Parathyroid adenoma (tissue), 2 donors: ENCODE results near the gene TTC23.

ENCODE experiments used
- H2AFZ ChIP-seq: fragments of 300-600 bp; sonication (generic); one replicate; pipeline ENCODE4 v1.7.0; 2017; ENCODE audit warnings: antibody characterized with exemption, mild to moderate bottlenecking
- H3K27ac ChIP-seq: fragments of 300-600 bp; sonication (generic); one replicate; pipeline ENCODE4 v1.7.0; 2017
- H3K27me3 ChIP-seq: fragments of 300-600 bp; sonication (generic); one replicate; pipeline ENCODE4 v1.7.0; 2017; ENCODE audit warnings: low read length; ENCODE audit not compliant: control insufficient read depth, insufficient read depth
- H3K36me3 ChIP-seq: fragments of 300-600 bp; sonication (generic); one replicate; pipeline ENCODE4 v1.7.0; 2017; ENCODE audit warnings: low read length; ENCODE audit not compliant: control insufficient read depth, insufficient read depth
- H3K4me1 ChIP-seq: fragments of 300-600 bp; sonication (generic); one replicate; pipeline ENCODE4 v1.7.0; 2017; ENCODE audit warnings: control low read depth
- H3K4me2 ChIP-seq: fragments of 300-600 bp; sonication (generic); one replicate; pipeline ENCODE4 v1.7.0; 2017; ENCODE audit warnings: low read length
- H3K4me3 ChIP-seq: fragments of 300-600 bp; sonication (generic); one replicate; pipeline ENCODE4 v1.7.0; 2017; ENCODE audit warnings: low read depth, low read length
- H3K79me2 ChIP-seq: fragments of 300-600 bp; sonication (generic); one replicate; pipeline ENCODE4 v1.7.0; 2017; ENCODE audit warnings: control low read depth
- H3K9ac ChIP-seq: fragments of 300-600 bp; sonication (generic); one replicate; pipeline ENCODE4 v1.7.0; 2017; ENCODE audit warnings: mild to moderate bottlenecking
- H3K9me3 ChIP-seq: fragments of 300-600 bp; sonication (generic); one replicate; pipeline ENCODE4 v1.7.0; 2017; ENCODE audit warnings: low read length; ENCODE audit not compliant: control insufficient read depth
- CTCF ChIP-seq: fragments of 300-600 bp; sonication (generic); IDR thresholded peaks from one replicate; pipeline ENCODE4 v1.7.0; 2017; ENCODE audit warnings: antibody characterized with exemption, mild to moderate bottlenecking
- donor health status: primary hyperparathyroidism.

TTC23 gene

DNA sequence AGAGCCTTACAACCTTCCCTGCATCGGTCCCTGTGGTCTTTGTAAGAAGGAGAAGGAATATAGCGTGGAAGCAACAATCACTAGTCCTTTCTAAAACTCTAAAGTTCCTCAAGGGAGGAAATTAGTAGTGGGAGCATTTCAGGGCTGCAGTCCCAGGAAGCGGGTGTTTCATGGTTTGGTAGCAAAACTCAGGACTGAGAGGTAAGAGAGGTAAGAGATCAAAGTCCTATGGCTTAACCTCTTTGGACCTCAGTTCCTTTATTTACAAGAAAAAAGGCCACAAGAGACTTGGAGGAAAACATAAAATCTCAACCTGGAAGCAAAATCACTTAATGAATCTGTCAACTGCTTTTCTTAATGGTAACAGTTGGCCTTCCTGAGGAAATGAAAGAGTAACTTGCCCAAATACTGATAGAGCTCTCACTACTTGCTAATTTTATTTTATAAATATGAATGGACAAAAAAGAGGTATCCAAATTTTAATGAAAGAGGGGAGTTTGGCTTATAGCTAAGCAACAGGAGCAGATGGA is 16.2 kb upstream of the TTC23 start:
- Histone ChIP-seq H2AFZ (no peak overlapping the region), H3K4me1 (no peaks in the 10 kb centered on the region), H3K36me3 (no peaks in the 10 kb centered on the region), H3K4me2 (no peak overlapping the region), H3K27me3 (no peaks in the 10 kb centered on the region), H3K4me3 (no peak overlapping the region), H3K9me3 (no peaks in the 10 kb centered on the region), H3K79me2 (no peaks in the 10 kb centered on the region), H3K27ac (no peak overlapping the region), H3K9ac (no peak overlapping the region)
- TF ChIP-seq CTCF = no peak

DNA sequence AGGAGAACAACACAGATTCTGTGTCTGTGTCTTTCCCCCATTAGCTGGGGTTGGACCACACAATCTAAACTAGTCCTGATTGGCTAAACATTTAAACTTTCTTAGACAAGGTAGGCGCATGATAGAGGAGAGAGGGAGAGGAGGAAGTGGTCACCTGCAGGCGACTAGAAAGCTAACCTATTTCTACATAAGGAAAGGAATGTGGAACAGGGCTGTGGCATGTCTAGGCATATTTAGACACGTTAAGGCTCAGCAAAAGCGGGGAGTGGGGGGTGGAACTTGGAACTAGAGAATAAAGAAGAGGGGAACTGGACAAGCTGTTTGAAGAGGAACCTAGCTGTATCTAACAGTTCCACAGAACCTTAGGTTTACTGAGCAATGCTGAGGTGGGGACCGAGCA is 14.7 kb upstream of the TTC23 start:
- Histone ChIP-seq H3K27ac (no peak overlapping the region), H3K9me3 (no peaks in the 10 kb centered on the region), H3K4me1 (no peaks in the 10 kb centered on the region), H3K79me2 (no peaks in the 10 kb centered on the region), H2AFZ (no peak overlapping the region), H3K4me2 (no peak overlapping the region), H3K9ac (no peak overlapping the region), H3K36me3 (no peaks in the 10 kb centered on the region), H3K4me3 (no peak overlapping the region), H3K27me3 (no peaks in the 10 kb centered on the region)
- no peak for TF ChIP-seq CTCF

DNA sequence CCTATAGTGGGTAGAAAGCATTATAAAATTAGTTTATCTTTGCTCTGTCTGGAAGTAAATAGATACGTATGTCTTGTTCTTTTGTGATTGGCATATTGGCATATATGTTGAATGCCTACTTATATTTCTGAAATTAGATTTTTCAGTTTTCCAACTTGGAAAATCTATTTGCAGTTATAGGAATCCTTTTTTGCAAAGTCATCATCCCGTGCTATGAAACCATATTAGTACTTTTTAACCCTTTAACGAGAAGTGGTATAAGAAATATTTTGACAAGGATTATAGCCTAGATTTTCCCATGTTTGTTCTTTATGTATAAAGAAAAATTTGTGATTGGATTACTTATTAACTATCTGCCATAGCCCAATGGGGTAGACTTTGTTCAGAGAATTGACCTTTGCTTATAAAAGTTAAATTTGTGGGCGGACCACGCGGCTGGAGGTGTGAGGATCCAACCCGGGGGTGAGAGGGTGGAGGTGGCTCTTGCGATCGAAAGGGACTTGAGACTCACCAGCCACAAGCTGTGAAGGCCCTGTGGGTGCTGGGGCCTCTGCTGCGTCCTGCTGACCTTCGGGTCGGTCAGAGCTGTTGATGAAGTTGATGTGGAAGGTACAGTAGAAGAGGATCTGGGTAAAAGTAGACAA is 7.8 kb upstream of the TTC23 start:
- TF ChIP-seq CTCF = no peak
- no peak overlapping the region for H2AFZ ChIP-seq
- peaks cover 2% of the 10 kb centered on the region for H3K4me1 ChIP-seq
- no peak overlapping the region for H3K9ac ChIP-seq
- no peaks in the 10 kb centered on the region for H3K9me3 ChIP-seq
- no peaks in the 10 kb centered on the region for H3K36me3 ChIP-seq
- no peak overlapping the region for H3K27ac ChIP-seq
- H3K79me2 ChIP-seq = peaks cover 6% of the 10 kb centered on the region
- H3K4me3 ChIP-seq = no peak overlapping the region
- no peak overlapping the region for H3K4me2 ChIP-seq
- no peaks in the 10 kb centered on the region for H3K27me3 ChIP-seq

- H3K4me3 ChIP-seq = no peak overlapping the region
- H3K9ac ChIP-seq = no peak overlapping the region
- H3K9me3 ChIP-seq = no peaks in the 10 kb centered on the region
- TF ChIP-seq CTCF = no peak
- H3K4me2 ChIP-seq = no peak overlapping the region
- no peaks in the 10 kb centered on the region for H3K27me3 ChIP-seq
- H3K79me2 ChIP-seq = peaks cover 6% of the 10 kb centered on the region
- H2AFZ ChIP-seq = no peak overlapping the region
- no peaks in the 10 kb centered on the region for H3K36me3 ChIP-seq
- no peak overlapping the region for H3K27ac ChIP-seq
- H3K4me1 ChIP-seq = peaks cover 2% of the 10 kb centered on the region
These were observed 4.2 kb upstream of the TTC23 start for GRCh38 chr15:99253381-99254090.
